ENCODE measurements around the gene KIZ.

GRCh38 chr20:21203088-21203656 is 77.3 kb downstream of the KIZ start:
- TF ChIP-seq CTCF (IDR thresholded peaks at IDR 0.05): no peak
- TF ChIP-seq POLR2AphosphoS5 (IDR thresholded peaks at IDR 0.05): no peak

Data from sigmoid colon (tissue), 4 donors.